HCT116 (cell line): ENCODE data around the gene ACAD8. TPM values are rescaled to one million over a fixed set of nuclear protein-coding genes. Genes with fewer than 3 reads are reported as not detected.

ENCODE experiments used
- ATAC-seq: fragments of 200-7000 bp; cut with Tn5 transposase; 2 replicates; pipeline ENCODE4 v1.9.1; 2020; ENCODE audit warnings: mild to moderate bottlenecking, moderate library complexity
- BruUV-seq: library from RNA; stranded (reverse); fragments of 400-500 nt; replicated peaks from 2 replicates; lab custom pipeline; 2021; lab: Mats Ljungman, UMichigan
- CTCF ChIA-PET: fragments of 300-600 bp; sonication (Branson Sonifier 250); formaldehyde crosslinking; loops from one replicate; lab custom pipeline; 2021; ENCODE audit warnings: antibody characterized with exemption; lab: Charles Lee
- POLR2A ChIA-PET: fragments of 300-600, 350-600 bp; sonication (Branson Sonifier 250); formaldehyde crosslinking; loops from one replicate; lab custom pipeline; 2021; ENCODE audit warnings: antibody characterized with exemption; lab: Charles Lee
- RAD21 ChIA-PET, 2 experiments: fragments of 300-600 bp; sonication (Branson Sonifier 250); formaldehyde crosslinking; loops; one replicate each; lab custom pipeline; 2023; ENCODE audit warnings: low total read pairs in 2 of 2; ENCODE audit not compliant: uncharacterized antibody in 2 of 2, unreplicated experiment in 2 of 2, low non-redundant PET in 1 of 2; lab: Charles Lee
- DNase-seq: peaks from one replicate; pipeline ENCODE4 v3.0.0-alpha.2; 2010; ENCODE audit warnings: low read depth, low spot score
- H2AFZ ChIP-seq: fragments of 200-600 bp; shearing (Covaris generic), sonication (generic); 2 replicates; pipeline ENCODE4 v1.6.1; 2017; ENCODE audit warnings: low read depth, mixed run types, mixed read lengths, antibody characterized with exemption, low read length; ENCODE audit not compliant: poor library complexity, severe bottlenecking
- H3K27ac ChIP-seq: 2 replicates; pipeline ENCODE4 v1.5.1; 2012; ENCODE audit warnings: low read depth, low read length
- H3K27me3 ChIP-seq: fragments of 200-600 bp; sonication (generic); 2 replicates; pipeline ENCODE4 v1.6.1; 2016; ENCODE audit warnings: mixed run types, low read length, mixed read lengths; ENCODE audit not compliant: insufficient read depth
- H3K36me3 ChIP-seq, 2 experiments: fragments of 200-500 bp in 1 of 2; fragments of 200-600 bp in 1 of 2; sonication (Bioruptor generic) in 1 of 2; sonication (generic) in 1 of 2; 2 replicates each; pipeline versions ENCODE4 v1.5.1 to v1.6.1; 2014 to 2016; ENCODE audit warnings: low read length in 2 of 2, inconsistent platforms in 1 of 2, mixed read lengths in 1 of 2, mixed run types in 1 of 2; ENCODE audit not compliant: insufficient read depth in 2 of 2, control insufficient read depth in 1 of 2
- H3K4me1 ChIP-seq, 2 experiments: fragments of 200-600 bp in 1 of 2; sonication (generic) in 1 of 2; 2 replicates each; pipeline versions ENCODE4 v1.5.1 to v1.6.1; 2012 to 2017; ENCODE audit warnings: low read length in 2 of 2, inconsistent platforms in 1 of 2, mild to moderate bottlenecking in 1 of 2, mixed read lengths in 1 of 2, mixed run types in 1 of 2, moderate library complexity in 1 of 2; ENCODE audit not compliant: insufficient read depth in 2 of 2, control insufficient read depth in 1 of 2
- H3K4me2 ChIP-seq: fragments of 200-600 bp; sonication (generic); 2 replicates; pipeline ENCODE4 v1.6.1; 2017; ENCODE audit warnings: mixed run types, low read length, mixed read lengths
- H3K4me3 ChIP-seq, 2 experiments: fragments of 200-600 bp in 1 of 2; sonication (generic) in 1 of 2; replicated peaks in 1 of 2; 2 replicates each; pipeline ENCODE4 v1.5.1; 2011 to 2016; ENCODE audit warnings: low read length in 2 of 2, control low read depth in 1 of 2, low read depth in 1 of 2, mild to moderate bottlenecking in 1 of 2, mixed read lengths in 1 of 2, mixed run types in 1 of 2
- H3K79me2 ChIP-seq: fragments of 200-600 bp; sonication (generic); 2 replicates; pipeline ENCODE4 v1.6.1; 2017; ENCODE audit warnings: mild to moderate bottlenecking, mixed run types, low read length, moderate library complexity, mixed read lengths; ENCODE audit not compliant: insufficient read depth
- H3K9ac ChIP-seq: fragments of 200-600 bp; sonication (generic); 2 replicates; pipeline ENCODE4 v1.6.1; 2016; ENCODE audit warnings: low read length, mixed read lengths
- H3K9me2 ChIP-seq: fragments of 200-600 bp; sonication (generic), shearing (Covaris generic); 2 replicates; pipeline ENCODE4 v1.6.1; 2017; ENCODE audit warnings: mixed run types, mild to moderate bottlenecking, moderate library complexity; ENCODE audit not compliant: insufficient read depth
- H3K9me3 ChIP-seq, 2 experiments: fragments of 200-500 bp in 1 of 2; fragments of 200-600 bp in 1 of 2; sonication (Bioruptor generic) in 1 of 2; sonication (generic) in 1 of 2; 2 replicates each; pipeline ENCODE4 v1.6.1; 2014 to 2017; ENCODE audit warnings: low read length in 2 of 2, mixed read lengths in 2 of 2, inconsistent platforms in 1 of 2, low read depth in 1 of 2, mild to moderate bottlenecking in 1 of 2, mixed run types in 1 of 2, moderate library complexity in 1 of 2; ENCODE audit not compliant: control insufficient read depth in 1 of 2, insufficient read depth in 1 of 2
- H4K20me1 ChIP-seq: fragments of 200-600 bp; sonication (generic), shearing (Covaris generic); 2 replicates; pipeline ENCODE4 v1.6.1; 2017; ENCODE audit warnings: mixed run types, mild to moderate bottlenecking, moderate library complexity; ENCODE audit not compliant: insufficient read depth
- CEBPB ChIP-seq: IDR thresholded peaks from 2 replicates; pipeline ENCODE4 v1.6.1; 2012; ENCODE audit warnings: low read depth
- FOSL1 ChIP-seq: IDR thresholded peaks from 2 replicates; pipeline ENCODE4 v1.6.1; 2012; ENCODE audit warnings: low read depth
- POLR2A ChIP-seq: IDR thresholded peaks from 2 replicates; pipeline ENCODE4 v1.7.0; 2011; ENCODE audit warnings: borderline replicate concordance; ENCODE audit not compliant: insufficient read depth, insufficient read length; ENCODE audit errors: extremely low read depth
- POLR2AphosphoS5 ChIP-seq: IDR thresholded peaks from 2 replicates; pipeline ENCODE4 v1.6.1; 2011; ENCODE audit warnings: mild to moderate bottlenecking, low read depth, low read length, moderate library complexity
- TCF7L2 ChIP-seq: IDR thresholded peaks from 2 replicates; pipeline ENCODE4 v1.7.0; 2011; ENCODE audit warnings: borderline replicate concordance, inconsistent platforms; ENCODE audit not compliant: insufficient read depth, insufficient read length; ENCODE audit errors: extremely low read depth
- ZFX ChIP-seq: fragments of 450-650 bp; IDR thresholded peaks from 2 replicates; pipeline ENCODE4 v1.6.1; 2017
- ZNF274 ChIP-seq: fragments of 200-500 bp; sonication (Bioruptor generic); IDR thresholded peaks from 2 replicates; pipeline ENCODE4 v1.6.1; 2014; ENCODE audit warnings: mild to moderate bottlenecking, low read depth, low read length, inconsistent platforms
- intact Hi-C: fragments of 100-400 bp; cut with micrococcal nuclease; formaldehyde crosslinking; loops from 2 replicates; pipeline ENCODE4 v1.10.0; 2022
- total RNA-seq: library from RNA; stranded (reverse); gene quantifications from one replicate; pipeline ENCODE4 v1.2.1, GENCODE V29; 2021; ENCODE audit not compliant: unreplicated experiment
- TF ChIP-seq, protein P1 (sequence below): IDR thresholded peaks from 2 replicates; pipeline ENCODE4 v1.6.1; 2011; ENCODE audit warnings: mild to moderate bottlenecking, low read length, moderate library complexity; ENCODE audit not compliant: insufficient replicate concordance; ENCODE audit errors: extremely low read depth
- TF ChIP-seq, protein P2 (sequence below), 3 experiments: fragments of 200-600 bp in 1 of 3; sonication (generic) in 1 of 3; IDR thresholded peaks in 2 of 3; conservative IDR thresholded peaks in 1 of 3; 2 replicates each; pipeline ENCODE4 v1.5.1; 2012 to 2017; ENCODE audit warnings: low read depth in 2 of 3, low read length in 2 of 3, antibody characterized with exemption in 1 of 3, borderline replicate concordance in 1 of 3, control low read depth in 1 of 3, mild to moderate bottlenecking in 1 of 3, mixed read lengths in 1 of 3, mixed run types in 1 of 3, moderate library complexity in 1 of 3; ENCODE audit not compliant: insufficient read depth in 1 of 3
- TF ChIP-seq, protein P3 (sequence below): IDR thresholded peaks from 2 replicates; pipeline ENCODE4 v1.6.1; 2012; ENCODE audit warnings: low read depth

ACAD8 gene
- total RNA-seq, 1 experiment from 2014 or later = 21.0 TPM

DNA sequence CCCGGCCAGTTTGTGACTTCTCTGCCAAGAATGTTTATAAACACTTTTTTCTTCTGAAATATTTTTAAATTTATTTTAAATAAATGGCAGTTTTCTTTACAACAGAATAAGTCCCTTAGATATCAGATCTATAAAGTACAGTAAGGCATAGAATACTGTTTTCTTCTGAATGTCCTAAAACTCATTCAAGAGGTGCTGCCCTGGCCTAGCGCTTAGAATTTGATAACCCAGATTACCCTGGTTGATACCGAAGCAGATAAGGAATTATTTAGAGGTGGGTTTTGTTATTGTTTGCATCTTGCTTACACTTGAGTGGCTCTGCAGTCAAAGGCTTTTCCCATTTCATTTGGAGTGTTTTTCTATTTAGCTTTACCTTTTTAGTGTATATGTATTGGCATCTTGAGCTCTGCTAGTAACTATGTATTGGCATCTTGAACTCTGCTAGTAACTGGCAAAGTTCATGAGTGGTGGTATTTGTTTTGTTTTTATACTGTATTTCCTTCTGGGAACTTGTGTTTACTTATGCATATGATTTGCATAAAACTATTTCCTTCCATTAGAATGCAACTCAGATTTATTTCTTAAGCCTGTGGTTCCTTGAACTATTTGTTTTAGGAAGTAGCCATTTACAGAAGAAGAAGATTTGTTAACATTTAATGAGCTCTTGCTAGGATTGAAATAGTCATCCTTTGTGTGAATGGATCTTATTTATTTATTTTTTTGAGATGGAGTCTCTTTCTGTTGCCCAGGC lies 1.2 kb downstream of the ACAD8 start:
- peak overlapping the region; percentile 74 for H3K9ac ChIP-seq

More for the DNA sequence above, 1.2 kb downstream of the ACAD8 start:
- RAD21 ChIA-PET = no interaction called here
- DNase-seq = no peak
- ATAC-seq = no peak
- no peaks in the 10 kb centered on the region for H3K9me2 ChIP-seq
- peaks cover 2 to 9% of the 10 kb centered on the region in 2 experiments; a peak in 2 of 4 replicates for H3K4me1 ChIP-seq
- intact Hi-C loops = loop anchor here (10.0 kb wide), 2 partner anchors 320 to 330 kb away; no protein-coding TSS in a partner anchor
- H3K4me3 ChIP-seq = peak overlapping the region; percentile 73 to 79
- H3K36me3 ChIP-seq = peaks cover 0 to 4% of the 10 kb centered on the region in 2 experiments; a peak in 1 of 4 replicates
- H2AFZ ChIP-seq = no peak overlapping the region
- H3K27me3 ChIP-seq = no peaks in the 10 kb centered on the region
- H4K20me1 ChIP-seq = no peaks in the 10 kb centered on the region
- H3K9me3 ChIP-seq = no peaks in the 10 kb centered on the region
- H3K79me2 ChIP-seq = peaks cover 23% of the 10 kb centered on the region
- H3K4me2 ChIP-seq = peak overlapping the region; percentile 87
- TSS peak; percentile 47 for BruUV-seq
- POLR2A ChIA-PET = no interaction called here
- no peak for TF ChIP-seq TCF7L2
- TF ChIP-seq, protein P1, sequence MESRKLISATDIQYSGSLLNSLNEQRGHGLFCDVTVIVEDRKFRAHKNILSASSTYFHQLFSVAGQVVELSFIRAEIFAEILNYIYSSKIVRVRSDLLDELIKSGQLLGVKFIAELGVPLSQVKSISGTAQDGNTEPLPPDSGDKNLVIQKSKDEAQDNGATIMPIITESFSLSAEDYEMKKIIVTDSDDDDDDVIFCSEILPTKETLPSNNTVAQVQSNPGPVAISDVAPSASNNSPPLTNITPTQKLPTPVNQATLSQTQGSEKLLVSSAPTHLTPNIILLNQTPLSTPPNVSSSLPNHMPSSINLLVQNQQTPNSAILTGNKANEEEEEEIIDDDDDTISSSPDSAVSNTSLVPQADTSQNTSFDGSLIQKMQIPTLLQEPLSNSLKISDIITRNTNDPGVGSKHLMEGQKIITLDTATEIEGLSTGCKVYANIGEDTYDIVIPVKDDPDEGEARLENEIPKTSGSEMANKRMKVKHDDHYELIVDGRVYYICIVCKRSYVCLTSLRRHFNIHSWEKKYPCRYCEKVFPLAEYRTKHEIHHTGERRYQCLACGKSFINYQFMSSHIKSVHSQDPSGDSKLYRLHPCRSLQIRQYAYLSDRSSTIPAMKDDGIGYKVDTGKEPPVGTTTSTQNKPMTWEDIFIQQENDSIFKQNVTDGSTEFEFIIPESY = no peak
- no peak for TF ChIP-seq POLR2AphosphoS5
- TF ChIP-seq, protein P2, sequence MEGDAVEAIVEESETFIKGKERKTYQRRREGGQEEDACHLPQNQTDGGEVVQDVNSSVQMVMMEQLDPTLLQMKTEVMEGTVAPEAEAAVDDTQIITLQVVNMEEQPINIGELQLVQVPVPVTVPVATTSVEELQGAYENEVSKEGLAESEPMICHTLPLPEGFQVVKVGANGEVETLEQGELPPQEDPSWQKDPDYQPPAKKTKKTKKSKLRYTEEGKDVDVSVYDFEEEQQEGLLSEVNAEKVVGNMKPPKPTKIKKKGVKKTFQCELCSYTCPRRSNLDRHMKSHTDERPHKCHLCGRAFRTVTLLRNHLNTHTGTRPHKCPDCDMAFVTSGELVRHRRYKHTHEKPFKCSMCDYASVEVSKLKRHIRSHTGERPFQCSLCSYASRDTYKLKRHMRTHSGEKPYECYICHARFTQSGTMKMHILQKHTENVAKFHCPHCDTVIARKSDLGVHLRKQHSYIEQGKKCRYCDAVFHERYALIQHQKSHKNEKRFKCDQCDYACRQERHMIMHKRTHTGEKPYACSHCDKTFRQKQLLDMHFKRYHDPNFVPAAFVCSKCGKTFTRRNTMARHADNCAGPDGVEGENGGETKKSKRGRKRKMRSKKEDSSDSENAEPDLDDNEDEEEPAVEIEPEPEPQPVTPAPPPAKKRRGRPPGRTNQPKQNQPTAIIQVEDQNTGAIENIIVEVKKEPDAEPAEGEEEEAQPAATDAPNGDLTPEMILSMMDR (IDR thresholded peaks at IDR 0.05 in 2 of 3, conservative IDR thresholded peaks at IDR 0.05 in 1 of 3; ENCODE audit: borderline replicate concordance in 1 of 3, insufficient read depth in 1 of 3, low read depth in 2 of 3, low read length in 2 of 3) = no peak
- no peak for TF ChIP-seq FOSL1
- TF ChIP-seq, protein P3, sequence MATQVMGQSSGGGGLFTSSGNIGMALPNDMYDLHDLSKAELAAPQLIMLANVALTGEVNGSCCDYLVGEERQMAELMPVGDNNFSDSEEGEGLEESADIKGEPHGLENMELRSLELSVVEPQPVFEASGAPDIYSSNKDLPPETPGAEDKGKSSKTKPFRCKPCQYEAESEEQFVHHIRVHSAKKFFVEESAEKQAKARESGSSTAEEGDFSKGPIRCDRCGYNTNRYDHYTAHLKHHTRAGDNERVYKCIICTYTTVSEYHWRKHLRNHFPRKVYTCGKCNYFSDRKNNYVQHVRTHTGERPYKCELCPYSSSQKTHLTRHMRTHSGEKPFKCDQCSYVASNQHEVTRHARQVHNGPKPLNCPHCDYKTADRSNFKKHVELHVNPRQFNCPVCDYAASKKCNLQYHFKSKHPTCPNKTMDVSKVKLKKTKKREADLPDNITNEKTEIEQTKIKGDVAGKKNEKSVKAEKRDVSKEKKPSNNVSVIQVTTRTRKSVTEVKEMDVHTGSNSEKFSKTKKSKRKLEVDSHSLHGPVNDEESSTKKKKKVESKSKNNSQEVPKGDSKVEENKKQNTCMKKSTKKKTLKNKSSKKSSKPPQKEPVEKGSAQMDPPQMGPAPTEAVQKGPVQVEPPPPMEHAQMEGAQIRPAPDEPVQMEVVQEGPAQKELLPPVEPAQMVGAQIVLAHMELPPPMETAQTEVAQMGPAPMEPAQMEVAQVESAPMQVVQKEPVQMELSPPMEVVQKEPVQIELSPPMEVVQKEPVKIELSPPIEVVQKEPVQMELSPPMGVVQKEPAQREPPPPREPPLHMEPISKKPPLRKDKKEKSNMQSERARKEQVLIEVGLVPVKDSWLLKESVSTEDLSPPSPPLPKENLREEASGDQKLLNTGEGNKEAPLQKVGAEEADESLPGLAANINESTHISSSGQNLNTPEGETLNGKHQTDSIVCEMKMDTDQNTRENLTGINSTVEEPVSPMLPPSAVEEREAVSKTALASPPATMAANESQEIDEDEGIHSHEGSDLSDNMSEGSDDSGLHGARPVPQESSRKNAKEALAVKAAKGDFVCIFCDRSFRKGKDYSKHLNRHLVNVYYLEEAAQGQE = no peak
- no peak for TF ChIP-seq POLR2A
- TF ChIP-seq ZNF274 = no peak
- no peak for TF ChIP-seq CEBPB
- TF ChIP-seq ZFX = no peak
- TF ChIP-seq, all 23 proteins: peak for 0
- CTCF ChIA-PET = no interaction called here
- H3K27ac ChIP-seq = no peak overlapping the region
